GM18499 (cell line): ENCODE results near the gene MAST3.
"Not testable (repeated sequence)": the region's sequence is repeated elsewhere in the genome, so short reads cannot be mapped to it uniquely, and the experiment has no call there.

Source experiments
- ATAC-seq: cut with Tn5 transposase; IDR thresholded peaks from one replicate; pipeline ENCODE4 v1.9.1; 2021; ENCODE audit warnings: moderate number of reproducible peaks; ENCODE audit not compliant: insufficient read depth, unreplicated experiment

MAST3 gene

DNA sequence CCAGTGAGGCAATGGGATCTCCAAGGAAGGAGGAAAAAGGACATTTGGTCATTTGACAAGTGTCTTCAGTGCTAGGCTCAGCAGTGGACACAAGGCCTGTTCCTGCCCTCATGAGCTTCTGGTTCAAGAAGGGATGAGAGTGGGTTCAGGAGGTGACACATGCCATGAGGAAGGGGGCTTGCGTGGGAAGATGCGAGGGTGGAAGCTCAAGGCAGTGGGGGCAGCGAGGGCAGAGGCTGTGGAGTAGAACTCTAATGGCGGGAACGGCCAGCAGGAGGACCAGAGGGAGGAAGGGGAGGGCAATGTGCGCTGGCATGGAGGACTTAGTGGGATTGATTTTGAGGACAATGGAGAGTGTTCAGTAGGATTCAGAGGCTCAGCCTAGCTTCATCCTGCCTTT is 58.7 kb downstream of the MAST3 start:
- ATAC-seq: no peak

DNA sequence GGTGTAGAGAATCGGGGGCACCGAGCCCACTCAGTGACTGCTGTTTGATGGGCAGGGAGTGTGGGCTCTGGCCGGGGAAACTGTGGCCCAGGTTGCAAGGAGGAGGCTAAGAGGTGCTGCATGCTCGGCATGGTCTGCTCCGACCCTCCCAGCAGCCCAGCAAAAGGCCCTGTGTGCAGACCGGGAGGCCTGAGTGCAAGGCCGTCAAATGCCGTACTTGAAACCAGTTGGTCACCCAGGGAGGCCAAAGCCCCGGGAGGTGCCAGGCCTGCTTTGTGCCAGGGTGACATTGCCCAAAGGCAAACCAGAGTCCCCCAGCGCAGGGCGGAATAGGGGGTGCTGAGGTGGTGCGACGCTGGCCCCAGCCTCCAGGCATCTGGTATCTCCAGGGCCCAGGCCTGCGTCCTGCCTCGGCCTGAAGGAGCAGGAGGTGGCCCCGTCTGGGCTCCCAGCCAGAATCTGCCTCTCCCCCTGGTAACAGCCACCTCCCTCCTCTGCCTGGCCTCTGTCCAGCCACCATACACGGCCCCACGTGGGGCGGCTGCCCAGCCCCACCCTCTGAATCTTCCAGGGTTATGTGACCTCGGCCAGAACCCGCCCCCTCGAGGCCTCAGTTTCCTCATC is 59.4 kb downstream of the MAST3 start:
- ATAC-seq: no peak

DNA sequence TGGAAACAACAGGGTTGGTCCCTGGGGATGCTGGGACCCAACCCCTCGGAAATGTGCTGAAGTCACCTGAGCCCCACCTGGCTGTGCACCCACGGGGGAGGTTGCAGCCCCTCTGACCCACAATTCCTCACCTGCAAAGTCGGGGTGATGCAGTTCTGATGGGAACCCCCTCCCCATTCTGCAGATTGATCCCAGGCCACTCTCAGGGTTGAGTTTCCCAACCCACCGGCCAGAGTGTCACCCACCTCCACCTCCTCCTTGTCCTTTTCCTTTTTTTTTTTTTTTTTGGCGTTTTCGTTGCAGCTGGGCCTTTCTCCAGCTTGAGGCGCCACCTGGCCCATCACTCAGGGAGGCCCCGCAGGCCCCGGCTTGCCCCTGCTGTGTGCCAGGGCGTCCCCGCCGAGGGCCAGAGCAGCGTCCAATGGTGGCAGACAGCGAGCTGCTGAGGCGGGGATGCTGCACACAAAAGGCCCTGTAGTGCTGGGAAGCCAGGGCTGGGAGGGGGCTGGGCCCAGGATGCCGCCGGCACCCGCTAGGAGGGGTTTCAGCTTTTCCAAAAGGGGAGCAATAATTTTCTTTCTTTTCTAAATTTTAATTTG is 60.0 kb downstream of the MAST3 start:
- ATAC-seq: no peak

DNA sequence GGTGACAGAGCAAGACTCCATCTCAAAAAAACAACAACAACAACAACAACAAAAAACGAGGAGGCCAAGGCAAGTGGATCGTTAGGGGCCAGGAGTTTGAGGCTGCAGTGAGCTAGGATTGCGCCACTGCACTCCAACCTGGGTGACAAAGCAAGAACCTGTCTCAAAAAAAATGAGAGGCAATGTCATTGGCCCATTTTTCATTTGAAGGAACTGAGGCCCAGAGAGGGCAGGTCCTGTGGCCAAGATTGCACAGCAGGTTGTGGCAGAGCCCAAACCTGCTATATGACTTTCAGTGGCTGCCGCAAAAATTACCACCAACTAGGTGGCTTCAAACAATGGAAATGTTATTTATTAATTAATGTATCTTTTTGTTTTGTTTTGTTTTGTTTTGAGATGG is 60.9 kb downstream of the MAST3 start:
- no peak for ATAC-seq

DNA sequence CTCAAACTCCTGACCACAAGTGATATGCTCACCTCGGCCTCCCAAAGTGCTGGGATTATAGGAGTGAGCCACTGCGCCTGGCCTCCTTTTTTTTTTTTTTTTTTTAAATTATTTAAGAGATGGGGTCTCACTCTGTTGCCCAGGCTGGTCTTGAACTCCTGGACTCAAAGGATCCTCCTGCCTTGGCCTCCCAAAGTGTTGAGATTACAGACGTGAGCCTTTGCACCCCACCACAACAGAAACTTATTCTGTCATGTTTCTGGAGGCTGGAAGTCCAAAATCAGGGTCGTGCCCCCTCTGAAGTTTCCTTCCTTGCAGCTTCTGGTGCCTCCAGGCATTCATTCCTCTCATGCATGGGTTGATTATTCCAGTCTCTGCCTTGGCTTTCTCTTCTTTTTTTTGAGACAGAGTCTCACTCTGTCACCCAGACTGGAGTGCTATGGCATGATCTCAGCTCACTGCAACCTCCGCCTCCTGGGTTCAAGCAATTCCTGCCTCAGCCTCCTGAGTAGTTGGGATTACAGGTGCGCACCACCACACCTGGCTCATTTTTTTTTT is 61.6 kb downstream of the MAST3 start:
- not testable (repeated sequence) for ATAC-seq

DNA sequence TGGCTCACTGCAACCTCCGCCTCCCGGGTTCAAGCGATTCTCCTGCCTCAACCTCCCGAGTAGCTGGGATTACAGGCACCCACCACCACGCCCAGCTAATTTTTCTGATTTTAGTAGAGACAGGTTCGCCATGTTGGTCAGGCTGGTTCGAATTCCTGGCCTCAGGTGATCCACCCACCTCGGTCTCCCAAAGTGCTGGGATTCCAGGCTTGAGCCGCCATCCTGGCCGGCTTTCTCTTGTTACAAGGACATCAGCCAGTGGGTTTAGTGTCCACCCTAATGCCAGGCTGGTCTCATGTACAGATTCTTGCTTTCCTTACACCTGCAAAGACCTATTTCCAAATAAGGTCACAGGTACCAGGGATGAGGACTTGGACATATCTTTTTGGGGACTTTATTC is 62.2 kb downstream of the MAST3 start:
- ATAC-seq: no peak

DNA sequence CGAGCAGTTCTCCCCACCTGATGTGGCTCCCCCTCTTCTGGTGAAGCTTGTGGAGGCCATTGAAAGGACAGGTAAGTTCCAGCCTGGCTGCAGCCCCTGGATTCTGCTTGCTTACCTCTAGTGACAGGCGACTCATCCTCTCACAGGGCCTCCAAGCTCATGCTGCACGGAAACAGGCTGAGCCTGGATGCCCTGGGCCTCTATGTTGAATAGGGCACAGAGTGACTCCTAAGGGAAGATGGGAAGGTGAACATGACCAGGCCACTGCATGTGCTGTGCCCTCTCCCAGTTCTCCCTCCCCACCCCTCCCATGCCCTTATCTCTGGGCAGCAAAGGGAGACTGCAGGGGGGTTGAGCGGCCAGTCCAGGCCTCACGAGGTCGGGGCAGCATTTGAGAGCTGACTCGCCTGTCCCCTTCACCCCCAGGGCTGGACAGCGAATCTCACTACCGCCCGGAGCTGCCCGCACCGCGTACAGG is 63.0 kb downstream of the MAST3 start:
- ATAC-seq: no peak

DNA sequence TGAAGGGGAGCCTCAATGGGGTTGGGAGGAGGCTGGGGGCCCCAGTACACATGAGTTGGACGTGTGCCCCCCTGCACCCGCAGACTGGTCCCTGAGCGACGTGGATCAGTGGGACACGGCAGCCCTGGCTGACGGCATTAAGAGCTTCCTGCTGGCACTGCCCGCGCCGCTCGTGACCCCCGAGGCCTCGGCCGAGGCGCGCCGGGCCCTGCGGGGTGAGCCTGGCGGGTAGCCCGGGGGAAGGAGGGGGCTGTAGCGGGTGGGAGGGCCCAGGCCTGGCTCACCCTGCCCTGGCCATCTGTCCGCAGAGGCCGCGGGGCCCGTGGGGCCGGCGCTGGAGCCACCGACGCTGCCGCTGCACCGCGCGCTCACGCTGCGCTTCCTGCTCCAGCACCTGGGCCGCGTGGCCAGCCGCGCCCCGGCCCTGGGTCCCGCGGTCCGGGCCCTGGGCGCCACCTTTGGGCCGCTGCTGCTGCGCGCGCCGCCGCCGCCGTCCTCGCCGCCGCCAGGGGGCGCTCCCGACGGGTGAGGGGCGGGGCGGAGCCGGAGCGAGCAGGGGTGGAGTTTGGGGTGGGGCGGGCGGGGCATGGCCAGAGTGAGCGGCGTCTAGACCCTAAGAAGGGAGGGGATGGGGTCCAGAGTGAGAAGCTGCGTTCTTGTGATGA is 63.5 kb downstream of the MAST3 start:
- no peak for ATAC-seq

DNA sequence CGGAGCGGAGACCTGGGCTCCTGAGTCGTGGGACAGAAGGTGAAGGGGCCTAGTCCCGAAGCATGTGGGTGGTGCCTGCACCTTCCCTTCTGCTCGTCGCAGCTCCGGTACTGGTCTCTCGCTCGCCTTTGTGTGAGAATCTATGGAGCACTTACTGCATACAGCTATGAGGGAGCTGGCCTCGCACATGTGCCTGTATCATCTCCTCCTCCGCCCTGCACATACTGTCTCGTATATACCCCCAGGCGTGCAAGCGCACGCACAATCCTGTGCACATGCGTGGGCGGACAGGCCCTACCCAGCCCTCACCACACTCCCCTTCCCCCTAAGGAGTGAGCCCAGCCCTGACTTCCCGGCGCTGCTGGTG is 64.0 kb downstream of the MAST3 start:
- no peak for ATAC-seq

DNA sequence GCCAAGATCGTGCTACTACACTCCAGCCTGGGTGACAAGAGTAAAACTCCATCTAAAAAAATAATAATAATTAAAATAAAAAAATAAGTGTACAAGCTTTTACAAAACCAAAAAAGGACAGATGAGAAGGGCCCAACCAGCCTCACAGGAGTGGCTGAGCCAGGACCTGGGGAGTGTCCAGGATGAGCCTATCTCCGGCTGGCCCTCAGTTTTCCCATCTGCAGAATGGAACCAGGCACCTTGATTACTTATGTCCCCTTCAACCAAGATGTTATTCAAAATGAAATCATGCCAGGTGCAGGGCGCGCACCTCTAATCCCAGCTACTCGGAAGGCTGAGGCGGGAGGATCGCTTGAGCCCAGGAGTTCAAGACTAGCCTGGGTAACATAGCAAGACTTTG is 66.5 kb downstream of the MAST3 start:
- ATAC-seq: no peak

DNA sequence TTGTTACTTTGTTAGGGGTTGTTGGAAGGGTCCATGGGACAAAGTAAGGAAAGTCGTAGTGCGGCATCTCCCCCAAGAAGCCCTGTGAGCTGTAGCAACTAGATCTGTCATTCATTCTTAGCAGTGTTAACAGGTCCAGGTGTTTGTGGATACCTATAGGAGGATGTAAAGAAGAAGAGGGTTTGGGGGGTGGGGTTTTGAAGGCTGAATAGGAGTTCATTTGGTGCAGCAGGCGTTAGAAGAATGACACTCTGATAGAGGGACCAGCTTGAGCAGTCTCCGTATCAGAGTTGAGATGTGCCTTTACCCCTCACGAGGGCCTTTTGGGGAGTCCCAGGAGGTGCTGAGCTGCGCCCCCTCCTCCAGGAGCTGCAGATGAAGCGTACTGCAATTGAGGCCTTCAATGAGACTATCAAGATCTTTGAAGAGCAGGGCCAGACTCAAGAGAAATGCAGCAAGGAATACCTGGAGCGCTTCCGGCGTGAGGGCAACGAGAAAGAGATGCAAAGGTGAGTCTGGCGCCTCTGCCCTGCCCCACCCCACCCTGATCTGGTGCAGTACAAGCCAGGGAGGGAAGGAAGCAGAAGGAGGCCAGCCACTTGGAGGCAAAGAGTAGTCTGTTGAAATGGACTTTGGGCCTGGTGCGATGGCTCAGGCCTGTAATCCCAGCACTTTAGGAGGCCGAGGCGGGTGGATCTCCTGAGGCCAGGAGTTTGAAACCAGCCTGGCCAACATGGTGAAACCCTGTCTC is 68.4 kb downstream of the MAST3 start:
- ATAC-seq: no peak

DNA sequence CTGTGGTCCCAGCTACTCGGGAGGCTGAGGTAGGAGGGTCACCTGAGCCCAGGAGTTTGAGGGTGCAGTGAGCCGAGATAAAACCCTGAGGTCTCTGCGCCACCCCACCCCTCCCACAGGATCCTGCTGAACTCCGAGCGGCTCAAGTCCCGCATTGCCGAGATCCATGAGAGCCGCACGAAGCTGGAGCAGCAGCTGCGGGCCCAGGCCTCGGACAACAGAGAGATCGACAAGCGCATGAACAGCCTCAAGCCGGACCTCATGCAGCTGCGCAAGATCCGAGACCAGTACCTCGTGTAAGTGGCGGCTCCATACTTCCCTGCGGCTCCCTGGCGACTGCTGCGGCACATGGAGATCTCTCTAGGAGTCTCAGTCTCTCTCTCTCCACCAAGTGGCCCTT is 69.4 kb downstream of the MAST3 start:
- ATAC-seq: no peak

DNA sequence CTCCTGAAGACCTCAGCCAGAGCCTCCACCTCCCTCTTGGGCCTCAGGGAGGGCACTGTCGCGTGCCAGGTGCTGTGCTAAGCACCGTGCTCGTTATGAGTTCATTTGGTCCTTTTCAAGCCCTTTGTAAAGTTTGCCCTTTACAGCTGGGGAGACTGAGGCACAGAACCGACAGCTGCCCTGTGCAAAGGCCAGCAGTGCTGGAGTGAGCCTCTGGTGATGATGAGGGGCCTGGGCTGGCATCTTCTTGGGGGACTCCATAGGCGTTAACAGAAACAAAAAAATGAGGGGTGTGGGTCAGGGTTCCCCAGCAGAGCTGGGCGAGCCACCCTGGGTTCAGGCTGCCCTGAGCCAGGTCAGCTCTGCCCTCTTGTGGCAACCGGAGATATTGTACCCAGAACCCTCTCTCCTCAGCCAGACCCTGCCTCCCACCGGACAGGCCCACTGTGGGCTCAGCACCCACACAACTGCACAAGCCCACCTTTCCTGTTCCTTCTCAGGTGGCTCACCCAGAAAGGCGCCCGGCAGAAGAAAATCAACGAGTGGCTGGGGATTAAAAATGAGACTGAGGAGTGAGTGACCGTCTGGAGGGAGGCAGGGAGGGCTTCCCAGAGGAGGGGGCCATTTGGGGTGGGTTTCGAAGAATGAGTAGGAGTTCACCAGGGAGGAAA is 70.5 kb downstream of the MAST3 start:
- no peak for ATAC-seq

DNA sequence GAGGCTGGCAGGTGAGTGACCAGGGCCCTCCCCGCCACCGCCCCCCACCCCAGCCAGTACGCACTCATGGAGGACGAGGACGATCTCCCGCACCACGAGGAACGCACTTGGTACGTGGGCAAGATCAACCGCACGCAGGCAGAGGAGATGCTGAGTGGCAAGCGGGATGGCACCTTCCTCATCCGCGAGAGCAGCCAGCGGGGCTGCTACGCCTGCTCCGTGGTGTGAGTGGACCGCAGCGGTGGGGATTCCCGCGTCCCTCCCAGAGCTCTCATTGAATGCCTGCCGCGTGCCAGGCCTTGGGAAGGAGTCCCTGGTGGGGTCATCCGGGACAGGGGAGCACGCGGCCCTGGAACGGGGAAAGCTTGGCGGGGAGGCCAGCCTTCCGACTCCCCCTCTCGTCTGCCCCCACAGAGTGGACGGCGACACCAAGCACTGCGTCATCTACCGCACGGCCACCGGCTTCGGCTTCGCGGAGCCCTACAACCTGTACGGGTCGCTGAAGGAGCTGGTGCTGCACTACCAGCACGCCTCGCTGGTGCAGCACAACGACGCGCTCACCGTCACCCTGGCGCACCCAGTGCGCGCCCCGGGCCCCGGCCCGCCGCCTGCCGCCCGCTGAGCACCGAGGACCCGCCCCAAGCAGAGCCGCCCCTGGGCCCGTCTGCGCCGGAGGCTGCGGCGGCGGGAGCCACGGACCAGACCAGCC is 71.2 kb downstream of the MAST3 start:
- ATAC-seq: no peak

DNA sequence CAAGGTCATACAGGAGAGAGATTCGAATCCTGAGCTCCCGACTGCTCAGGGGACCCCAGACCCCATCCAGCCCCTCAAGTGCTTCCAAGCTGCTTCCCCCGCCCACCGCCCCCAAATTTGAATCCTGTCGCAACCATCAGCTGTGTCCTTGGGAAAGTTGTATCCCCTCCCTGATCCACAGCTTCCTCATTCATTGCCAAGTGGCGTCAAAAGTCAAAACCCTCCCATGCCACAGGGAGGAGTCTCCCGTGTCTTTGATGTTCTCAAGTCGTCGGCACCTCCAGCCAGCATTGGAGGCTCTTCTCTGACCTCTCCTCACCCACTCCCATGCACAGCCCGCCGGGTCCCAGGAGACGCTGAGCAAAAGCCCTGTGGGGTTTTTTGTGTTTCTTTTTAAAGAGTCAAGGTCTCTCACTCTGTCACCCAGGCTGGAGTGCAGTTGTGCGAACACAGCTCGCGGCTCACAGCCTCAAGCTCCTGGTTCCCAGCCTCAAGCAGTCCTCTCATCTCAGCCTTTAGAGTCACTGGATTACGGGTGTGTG is 73.2 kb downstream of the MAST3 start:
- no peak for ATAC-seq

DNA sequence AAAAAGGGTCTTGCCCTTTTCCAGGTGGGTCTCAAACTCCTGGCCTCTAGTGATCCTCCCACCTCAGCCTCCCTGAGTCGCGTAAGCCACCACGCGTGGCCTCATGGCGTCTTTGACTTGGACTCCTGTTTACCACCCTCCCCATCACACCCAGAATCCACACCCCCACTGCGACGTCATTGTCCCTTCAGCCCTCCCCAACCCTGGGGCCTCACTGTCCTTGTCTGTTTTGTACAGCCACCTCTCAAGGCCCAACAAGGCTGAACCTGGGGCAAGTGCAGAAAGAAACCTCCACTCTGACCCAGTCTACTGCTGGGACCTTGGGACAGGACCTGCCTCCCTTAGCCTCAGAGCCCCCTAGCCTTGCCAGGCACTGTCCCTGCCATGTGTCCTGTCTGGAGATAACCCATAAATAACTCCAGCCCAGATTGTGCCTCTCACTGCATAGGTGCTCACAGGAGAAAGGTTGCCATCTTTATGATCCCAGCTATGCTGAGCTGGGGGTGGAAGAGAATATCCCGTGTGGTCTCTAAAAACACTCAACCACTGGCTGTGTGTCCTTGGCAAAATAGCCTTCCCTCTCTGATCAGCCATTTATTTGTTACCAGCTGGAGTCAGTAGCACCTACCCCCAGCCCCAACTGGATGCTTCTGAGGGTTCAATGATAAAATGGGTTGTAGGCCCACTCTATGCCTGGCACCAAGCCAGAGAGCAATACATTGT is 74.2 kb downstream of the MAST3 start:
- no peak for ATAC-seq

DNA sequence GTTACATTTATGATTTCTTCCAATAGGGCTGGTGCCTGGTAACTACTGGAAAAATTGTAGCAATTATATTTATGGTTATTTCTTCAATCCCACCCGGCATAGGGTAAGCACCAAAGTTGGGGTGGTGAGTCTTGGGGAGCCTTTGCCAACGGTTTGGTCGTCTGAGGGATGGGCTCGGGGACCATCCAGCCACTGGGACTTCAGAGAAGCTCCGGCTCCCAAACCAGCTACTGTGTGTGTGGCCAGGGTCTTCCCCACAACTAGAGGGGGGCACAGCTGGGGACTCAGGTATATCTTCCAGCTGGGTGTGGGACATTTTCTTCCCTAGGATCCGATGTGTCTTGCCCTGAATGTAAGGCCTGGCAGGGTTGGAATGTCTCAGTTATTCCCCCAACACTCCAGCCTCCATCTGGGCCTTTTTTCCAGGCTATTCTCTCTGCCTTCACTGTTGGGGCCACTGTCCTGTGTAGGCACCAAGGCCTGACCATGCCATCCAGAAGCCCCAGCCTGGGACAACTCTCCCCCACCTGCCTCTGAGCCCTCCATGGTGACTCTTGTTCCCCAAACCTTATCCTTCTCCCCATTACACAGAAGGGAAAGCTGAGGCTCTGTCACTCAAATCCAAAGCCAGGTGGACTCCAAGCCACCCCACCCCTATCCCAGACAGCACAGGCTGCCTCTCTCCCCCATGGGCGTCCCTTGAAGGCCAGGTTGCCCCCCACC is 74.9 kb downstream of the MAST3 start:
- no peak for ATAC-seq

DNA sequence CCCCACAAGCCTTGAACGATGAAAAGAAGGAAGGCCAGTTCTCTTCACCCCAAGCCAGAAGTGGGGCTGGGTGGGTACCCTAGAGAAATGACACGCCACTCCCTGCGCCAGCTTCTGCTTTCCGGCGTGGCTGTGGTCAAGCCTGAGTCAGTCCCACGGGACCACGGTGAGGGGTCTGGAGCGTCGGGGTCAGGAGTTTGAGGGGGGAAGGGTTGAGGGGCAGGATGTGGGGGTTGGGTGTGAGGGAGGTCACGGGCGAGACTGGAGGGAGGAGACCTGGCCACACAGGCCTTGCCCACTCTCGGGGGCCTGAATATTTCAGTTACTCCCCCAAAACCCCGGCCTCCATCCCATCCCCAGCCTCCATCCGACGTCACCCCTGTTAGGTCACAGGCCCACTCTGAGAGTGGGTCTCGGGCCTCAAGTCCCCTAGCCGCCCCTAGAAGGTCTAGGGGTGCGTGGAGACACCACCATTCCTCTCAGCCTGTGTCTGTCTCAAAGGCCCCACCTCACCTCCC is 75.5 kb downstream of the MAST3 start:
- no peak for ATAC-seq
